ENCODE data around the gene PPP1R9A.

DNA sequence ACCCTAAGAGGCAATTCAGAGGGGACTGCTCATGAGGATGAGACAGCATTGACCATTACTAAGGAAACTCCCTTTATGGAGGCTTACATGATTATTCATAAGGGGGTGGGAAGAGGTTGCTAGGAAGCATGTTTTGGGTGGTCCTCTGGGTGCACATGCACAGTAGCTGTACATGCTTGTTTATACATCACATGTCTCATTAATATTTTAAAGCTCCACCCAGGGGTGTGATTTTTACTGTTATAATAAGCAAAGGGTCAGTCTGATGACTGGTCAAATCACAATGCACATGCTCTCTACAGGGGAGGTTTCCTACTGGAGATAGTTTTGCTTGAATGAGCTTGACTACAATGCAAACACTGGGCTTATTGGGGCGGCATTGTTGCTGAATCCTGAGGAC, 23.8 kb upstream of the PPP1R9A start:
- TF ChIP-seq, protein P1, sequence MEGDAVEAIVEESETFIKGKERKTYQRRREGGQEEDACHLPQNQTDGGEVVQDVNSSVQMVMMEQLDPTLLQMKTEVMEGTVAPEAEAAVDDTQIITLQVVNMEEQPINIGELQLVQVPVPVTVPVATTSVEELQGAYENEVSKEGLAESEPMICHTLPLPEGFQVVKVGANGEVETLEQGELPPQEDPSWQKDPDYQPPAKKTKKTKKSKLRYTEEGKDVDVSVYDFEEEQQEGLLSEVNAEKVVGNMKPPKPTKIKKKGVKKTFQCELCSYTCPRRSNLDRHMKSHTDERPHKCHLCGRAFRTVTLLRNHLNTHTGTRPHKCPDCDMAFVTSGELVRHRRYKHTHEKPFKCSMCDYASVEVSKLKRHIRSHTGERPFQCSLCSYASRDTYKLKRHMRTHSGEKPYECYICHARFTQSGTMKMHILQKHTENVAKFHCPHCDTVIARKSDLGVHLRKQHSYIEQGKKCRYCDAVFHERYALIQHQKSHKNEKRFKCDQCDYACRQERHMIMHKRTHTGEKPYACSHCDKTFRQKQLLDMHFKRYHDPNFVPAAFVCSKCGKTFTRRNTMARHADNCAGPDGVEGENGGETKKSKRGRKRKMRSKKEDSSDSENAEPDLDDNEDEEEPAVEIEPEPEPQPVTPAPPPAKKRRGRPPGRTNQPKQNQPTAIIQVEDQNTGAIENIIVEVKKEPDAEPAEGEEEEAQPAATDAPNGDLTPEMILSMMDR (IDR thresholded peaks at IDR 0.05), result no peak
- no peak for TF ChIP-seq POLR2AphosphoS5 (IDR thresholded peaks at IDR 0.05)

All from prostate gland (tissue), 2 donors.